Body of pancreas (tissue), 4 donors: ENCODE measurements around the gene HS1BP3. TPM values are rescaled to one million over a fixed set of nuclear protein-coding genes. Genes with fewer than 3 reads are reported as not detected.

Experiments
- ATAC-seq: fragments of 150-250 bp; one replicate; pipeline ENCODE4 v1.9.1; 2016
- DNase-seq, 4 donors: peaks; one replicate each; pipeline ENCODE4 v3.0.0-alpha.2; 2019
- H3K27ac ChIP-seq, 4 donors: fragments of 200-600 bp; sonication (generic); 1 replicate in 3 of 4; 2 replicates in 1 of 4; pipeline versions ENCODE4 v1.5.1 to v1.6.1; 2016 to 2019; ENCODE audit warnings: mild to moderate bottlenecking in 1 of 4, mixed read lengths in 1 of 4, moderate library complexity in 1 of 4
- H3K27me3 ChIP-seq, 2 donors: fragments of 200-600 bp; sonication (generic); one replicate each; pipeline ENCODE4 v1.6.0; 2016; ENCODE audit warnings: mild to moderate bottlenecking in 1 of 2
- H3K36me3 ChIP-seq, 2 donors: fragments of 200-600 bp; sonication (generic); replicated peaks in 1 of 2; 2 replicates each; pipeline ENCODE4 v1.5.1; 2016; ENCODE audit warnings: low read depth in 2 of 2; ENCODE audit not compliant: insufficient read depth in 1 of 2
- H3K4me1 ChIP-seq: fragments of 200-600 bp; sonication (generic); one replicate; pipeline ENCODE4 v1.6.0; 2016
- H3K4me3 ChIP-seq, 2 donors: fragments of 200-600 bp; sonication (generic); 1 replicate in 1 of 2; 2 replicates in 1 of 2; pipeline ENCODE4 v1.5.1; 2016 to 2019
- H3K9me3 ChIP-seq, 3 donors: fragments of 200-600 bp; sonication (generic); 1 replicate in 2 of 3; 2 replicates in 1 of 3; pipeline ENCODE4 v1.5.1; 2016
- POLR2A ChIP-seq, 3 donors: fragments of 450-650 bp; IDR thresholded peaks; one replicate each; pipeline ENCODE4 v1.6.1; 2016; ENCODE audit warnings: antibody characterized with exemption in 3 of 3, mild to moderate bottlenecking in 2 of 3
- WGBS, 2 donors: methylation state at CpG; one replicate each; pipeline ENCODE4 v1.1.5; 2017; 5-methylcytosine and 5-hydroxymethylcytosine counted together
- intact Hi-C: fragments of 100-400 bp; cut with DNase I; formaldehyde crosslinking; loops from one replicate; pipeline ENCODE4 v1.15.1; 2023
- total RNA-seq, 2 donors: library from RNA; depleted of rRNA; stranded (reverse); fragments of >200 nt; gene quantifications; one replicate each; pipeline ENCODE4 v1.1.0, GENCODE V29; 2016
- TF ChIP-seq, protein P1 (sequence below), 7 experiments: fragments of 450-650 bp in 4 of 7; fragments of 200-600 bp in 3 of 7; sonication (generic) in 3 of 7; IDR thresholded peaks; one replicate each; pipeline ENCODE4 v1.5.1; 2016 to 2019; ENCODE audit warnings: antibody characterized with exemption in 7 of 7

Gene HS1BP3
- total RNA-seq, 2 donors from 2014 or later: 21.1 to 23.1 TPM

DNA sequence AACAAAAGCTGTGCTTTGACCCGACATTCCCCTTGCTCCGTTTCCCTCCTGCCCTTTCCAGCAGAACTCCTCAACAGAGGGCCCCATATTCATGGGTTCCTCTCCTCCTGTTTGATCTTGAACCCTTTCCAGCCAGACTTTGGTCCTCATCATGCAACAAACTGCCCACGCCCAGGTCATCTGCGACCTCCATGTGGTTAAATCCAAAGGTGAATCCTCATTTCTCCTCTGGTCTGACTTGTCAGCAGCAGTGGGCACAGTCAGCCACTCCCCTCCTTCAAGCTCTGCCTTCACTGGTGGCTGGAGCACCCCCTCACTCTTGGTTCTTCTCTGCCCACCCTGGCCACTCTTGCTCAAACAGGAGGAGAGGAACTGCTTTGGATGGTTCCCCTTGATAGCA is 2.7 kb downstream of the HS1BP3 start:
- peaks cover 26% of the 10 kb centered on the region for H3K4me1 ChIP-seq
- H3K4me3 ChIP-seq: no peak overlapping the region
- H3K36me3 ChIP-seq: no peaks in the 10 kb centered on the region
- ATAC-seq (no peak), DNase-seq (no peak)
- no peak for TF ChIP-seq POLR2A (IDR thresholded peaks at IDR 0.05)
- TF ChIP-seq, protein P1, sequence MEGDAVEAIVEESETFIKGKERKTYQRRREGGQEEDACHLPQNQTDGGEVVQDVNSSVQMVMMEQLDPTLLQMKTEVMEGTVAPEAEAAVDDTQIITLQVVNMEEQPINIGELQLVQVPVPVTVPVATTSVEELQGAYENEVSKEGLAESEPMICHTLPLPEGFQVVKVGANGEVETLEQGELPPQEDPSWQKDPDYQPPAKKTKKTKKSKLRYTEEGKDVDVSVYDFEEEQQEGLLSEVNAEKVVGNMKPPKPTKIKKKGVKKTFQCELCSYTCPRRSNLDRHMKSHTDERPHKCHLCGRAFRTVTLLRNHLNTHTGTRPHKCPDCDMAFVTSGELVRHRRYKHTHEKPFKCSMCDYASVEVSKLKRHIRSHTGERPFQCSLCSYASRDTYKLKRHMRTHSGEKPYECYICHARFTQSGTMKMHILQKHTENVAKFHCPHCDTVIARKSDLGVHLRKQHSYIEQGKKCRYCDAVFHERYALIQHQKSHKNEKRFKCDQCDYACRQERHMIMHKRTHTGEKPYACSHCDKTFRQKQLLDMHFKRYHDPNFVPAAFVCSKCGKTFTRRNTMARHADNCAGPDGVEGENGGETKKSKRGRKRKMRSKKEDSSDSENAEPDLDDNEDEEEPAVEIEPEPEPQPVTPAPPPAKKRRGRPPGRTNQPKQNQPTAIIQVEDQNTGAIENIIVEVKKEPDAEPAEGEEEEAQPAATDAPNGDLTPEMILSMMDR (IDR thresholded peaks at IDR 0.05): no peak
- H3K9me3 ChIP-seq: no peaks in the 10 kb centered on the region
- intact Hi-C loops: no loop called here
- no peaks in the 10 kb centered on the region for H3K27me3 ChIP-seq
- H3K27ac ChIP-seq: no peak overlapping the region
- WGBS, 2 donors: 93% methylated on average over 4 of the region's 4 CpGs

DNA sequence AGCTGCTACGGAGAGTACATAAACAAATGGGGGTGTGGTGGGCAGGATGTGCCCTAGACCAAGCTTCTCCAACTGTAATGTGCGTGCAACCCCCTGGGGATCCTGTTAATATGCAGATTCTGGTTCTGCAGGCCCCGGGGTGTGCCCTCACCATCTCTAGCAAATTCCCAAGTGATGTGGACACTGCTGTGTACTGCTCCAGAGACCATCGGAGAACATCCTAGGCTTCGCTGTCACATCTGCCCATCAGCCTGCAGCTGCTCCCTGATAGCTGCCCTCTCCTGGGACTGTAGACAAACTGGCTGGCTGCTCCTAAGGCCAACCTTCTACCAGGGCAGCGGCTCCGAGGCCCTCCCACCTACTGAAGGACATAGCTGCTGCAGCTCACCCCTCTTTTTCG is 3.2 kb downstream of the HS1BP3 start:
- Histone ChIP-seq H3K27ac (no peak overlapping the region), H3K9me3 (no peaks in the 10 kb centered on the region), H3K36me3 (no peaks in the 10 kb centered on the region), H3K27me3 (no peaks in the 10 kb centered on the region), H3K4me1 (peaks cover 26% of the 10 kb centered on the region), H3K4me3 (no peak overlapping the region)
- ATAC-seq (no peak), DNase-seq (no peak)
- TF ChIP-seq POLR2A (IDR thresholded peaks at IDR 0.05): no peak
- TF ChIP-seq, protein P1 (IDR thresholded peaks at IDR 0.05): no peak
- WGBS, 2 donors: 88 to 94% methylated on average over 8 of the region's 8 CpGs
- intact Hi-C loops: no loop called here

DNA sequence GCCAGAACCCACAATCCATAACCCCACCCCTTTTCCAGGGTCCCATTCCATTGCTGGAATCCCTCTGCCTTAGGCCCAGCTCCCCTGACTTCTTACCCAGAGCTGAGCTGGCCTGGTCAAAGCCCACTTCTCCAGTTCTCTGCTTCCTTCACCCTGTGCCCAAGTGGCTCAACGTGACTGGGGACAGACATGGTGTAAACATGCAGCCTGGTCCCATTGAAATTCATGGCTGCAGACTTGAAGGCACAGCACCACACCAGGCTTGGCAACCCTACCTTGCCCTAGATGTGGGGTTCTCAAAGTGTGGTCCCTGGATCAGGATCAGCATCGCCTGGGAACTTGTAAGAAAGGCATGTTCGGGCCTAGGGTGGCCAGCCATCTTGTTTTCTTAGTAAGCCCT is 3.7 kb downstream of the HS1BP3 start:
- ATAC-seq (no peak), DNase-seq (no peak)
- WGBS, 2 donors: 83 to 86% methylated on average over 2 to 3 of the region's 3 CpGs
- no peaks in the 10 kb centered on the region for H3K9me3 ChIP-seq
- H3K27me3 ChIP-seq: no peaks in the 10 kb centered on the region
- intact Hi-C loops: no loop called here
- H3K27ac ChIP-seq: no peak overlapping the region
- TF ChIP-seq, protein P1 (IDR thresholded peaks at IDR 0.05): no peak
- TF ChIP-seq POLR2A (IDR thresholded peaks at IDR 0.05): no peak
- no peak overlapping the region for H3K4me3 ChIP-seq
- H3K4me1 ChIP-seq: peaks cover 27% of the 10 kb centered on the region
- no peaks in the 10 kb centered on the region for H3K36me3 ChIP-seq

DNA sequence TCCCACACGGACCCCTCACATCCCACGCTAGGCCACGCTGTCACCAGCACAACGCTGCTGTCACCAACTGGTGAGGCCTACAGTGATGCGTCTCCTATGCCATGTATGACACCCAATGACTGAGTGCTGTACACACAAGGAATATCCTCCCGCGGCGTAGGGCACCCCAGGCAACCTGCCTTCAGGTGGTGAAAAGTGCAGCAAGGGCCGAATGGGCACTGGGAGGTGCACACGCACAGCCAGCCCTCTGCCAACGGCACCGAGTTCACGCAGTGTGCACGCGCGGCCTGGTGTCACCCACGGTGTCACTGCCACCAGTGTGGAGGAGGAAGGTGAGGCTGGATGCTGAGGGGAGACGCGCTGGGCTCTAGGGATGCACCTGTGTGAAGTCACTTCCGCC is 4.5 kb downstream of the HS1BP3 start:
- intact Hi-C loops: no loop called here
- Histone ChIP-seq H3K27me3 (no peaks in the 10 kb centered on the region), H3K27ac (no peak overlapping the region), H3K9me3 (no peaks in the 10 kb centered on the region), H3K4me3 (no peak overlapping the region), H3K36me3 (no peaks in the 10 kb centered on the region), H3K4me1 (peaks cover 25% of the 10 kb centered on the region)
- ATAC-seq: no peak
- WGBS, 2 donors: 93 to 96% methylated on average over 7 to 20 of the region's 20 CpGs
- TF ChIP-seq POLR2A (IDR thresholded peaks at IDR 0.05): no peak
- TF ChIP-seq, protein P1 (IDR thresholded peaks at IDR 0.05): no peak
- DNase-seq: no peak

DNA sequence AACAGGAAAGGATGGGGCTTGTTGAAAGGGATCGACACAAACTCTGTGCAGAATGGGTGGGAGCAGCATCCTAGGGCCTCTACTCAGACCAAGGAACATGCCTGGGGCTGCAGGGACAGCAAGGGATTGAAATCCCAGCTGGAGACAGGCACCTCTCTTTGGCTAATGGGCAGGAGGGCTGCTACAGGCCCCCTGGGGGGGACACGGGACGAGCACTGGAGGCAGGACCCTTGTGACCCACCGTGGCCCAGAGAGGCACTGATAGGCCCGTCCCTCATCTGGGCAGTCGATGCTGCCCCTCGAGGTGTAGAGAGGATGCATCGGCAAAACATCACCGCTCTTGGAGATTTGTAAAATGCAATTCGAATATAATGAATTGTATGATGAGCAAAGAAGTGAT is 5.1 kb downstream of the HS1BP3 start:
- intact Hi-C loops: no loop called here

More for the DNA sequence above, 5.1 kb downstream of the HS1BP3 start:
- H3K4me1 ChIP-seq: peaks cover 23% of the 10 kb centered on the region
- WGBS, 2 donors: 82 to 85% methylated on average over 8 to 10 of the region's 10 CpGs
- DNase-seq (no peak), ATAC-seq (no peak)
- no peak overlapping the region for H3K27ac ChIP-seq
- TF ChIP-seq, protein P1 (IDR thresholded peaks at IDR 0.05): no peak
- TF ChIP-seq POLR2A (IDR thresholded peaks at IDR 0.05): no peak
- no peaks in the 10 kb centered on the region for H3K27me3 ChIP-seq
- H3K36me3 ChIP-seq: no peaks in the 10 kb centered on the region
- H3K9me3 ChIP-seq: no peaks in the 10 kb centered on the region
- H3K4me3 ChIP-seq: no peak overlapping the region
